Uterus (tissue), 4 donors: ENCODE results near the gene ZCWPW2. TPM values are rescaled to one million over a fixed set of nuclear protein-coding genes. Genes with fewer than 3 reads are reported as not detected.
A peak's percentile ranks its signal among the peaks of the same experiment; 100 is the strongest.

Experiments
- DNase-seq, 2 donors: peaks; one replicate each; pipeline ENCODE4 v3.0.0-alpha.2; 2019 to 2020
- H3K27ac ChIP-seq, 2 donors: fragments of 200-600 bp; sonication (generic); 1 replicate in 1 of 2; 2 replicates in 1 of 2; pipeline ENCODE4 v1.5.1; 2016 to 2018
- H3K27me3 ChIP-seq, 2 donors: fragments of 200-600 bp; sonication (generic); one replicate each; pipeline ENCODE4 v1.5.1; 2018 to 2019; ENCODE audit warnings: control low read depth in 1 of 2
- H3K36me3 ChIP-seq, 2 donors: fragments of 200-600 bp; sonication (generic); one replicate each; pipeline ENCODE4 v1.5.1; 2019; ENCODE audit warnings: control low read depth in 1 of 2
- H3K4me1 ChIP-seq, 2 donors: fragments of 200-600 bp; sonication (generic); one replicate each; pipeline ENCODE4 v1.5.1; 2018 to 2019; ENCODE audit warnings: control low read depth in 1 of 2
- H3K4me3 ChIP-seq, 2 donors: fragments of 200-600 bp; sonication (generic); 1 replicate in 1 of 2; 2 replicates in 1 of 2; pipeline ENCODE4 v1.5.1; 2018 to 2019; ENCODE audit warnings: mild to moderate bottlenecking in 1 of 2
- H3K9me3 ChIP-seq, 2 donors: fragments of 200-600 bp; sonication (generic); one replicate each; pipeline ENCODE4 v1.5.1; 2019; ENCODE audit warnings: control low read depth in 1 of 2
- POLR2A ChIP-seq, 2 donors: fragments of 450-650 bp; IDR thresholded peaks; one replicate each; pipeline ENCODE4 v1.6.1; 2016; ENCODE audit warnings: antibody characterized with exemption in 2 of 2, mild to moderate bottlenecking in 1 of 2, moderate library complexity in 1 of 2
- intact Hi-C: fragments of 100-400 bp; cut with DNase I; formaldehyde crosslinking; loops from one replicate; pipeline ENCODE4 v1.15.1; 2023; ENCODE audit warnings: low total_unique reads
- total RNA-seq, 4 donors: library from RNA; depleted of rRNA in 3 of 4; stranded (reverse); fragments of >200 nt in 3 of 4; gene quantifications; one replicate each; pipeline versions ENCODE4 v1.1.0 to v1.2.4, GENCODE V29; 2014 to 2023
- TF ChIP-seq, protein P1 (sequence below), 4 experiments: fragments of 200-600 bp in 2 of 4; fragments of 450-650 bp in 2 of 4; sonication (generic) in 2 of 4; IDR thresholded peaks; one replicate each; pipeline ENCODE4 v1.5.1; 2016 to 2019; ENCODE audit warnings: antibody characterized with exemption in 4 of 4, mild to moderate bottlenecking in 2 of 4, moderate library complexity in 1 of 4
- donor health status: DM: yes; HTN: yes; CAD: no.

The ZCWPW2 gene
- total RNA-seq, 4 donors from 2014 or later = 1.5 to 2.6 TPM; not detected in 2

DNA sequence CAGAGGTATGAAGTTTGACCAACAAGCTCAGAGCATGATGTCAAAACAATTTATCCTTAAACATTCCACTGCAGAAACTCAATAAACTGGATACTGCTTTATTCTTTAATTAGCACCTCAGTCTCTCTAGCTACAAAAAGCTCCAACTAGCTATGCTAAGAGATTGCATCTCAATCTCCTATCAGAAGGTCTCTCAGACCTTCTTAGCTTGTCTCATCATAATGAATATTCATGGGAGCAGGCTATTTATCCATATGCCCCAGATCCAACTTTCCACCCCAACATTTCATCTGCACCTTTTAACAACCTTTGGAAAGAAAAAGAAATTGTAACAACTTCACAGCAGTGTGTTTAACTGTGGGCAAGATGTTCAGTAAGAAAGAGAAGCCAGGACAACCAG lies 11.3 kb upstream of the ZCWPW2 start:
- H3K36me3 ChIP-seq = no peaks in the 10 kb centered on the region
- intact Hi-C loops = no loop called here

DNA sequence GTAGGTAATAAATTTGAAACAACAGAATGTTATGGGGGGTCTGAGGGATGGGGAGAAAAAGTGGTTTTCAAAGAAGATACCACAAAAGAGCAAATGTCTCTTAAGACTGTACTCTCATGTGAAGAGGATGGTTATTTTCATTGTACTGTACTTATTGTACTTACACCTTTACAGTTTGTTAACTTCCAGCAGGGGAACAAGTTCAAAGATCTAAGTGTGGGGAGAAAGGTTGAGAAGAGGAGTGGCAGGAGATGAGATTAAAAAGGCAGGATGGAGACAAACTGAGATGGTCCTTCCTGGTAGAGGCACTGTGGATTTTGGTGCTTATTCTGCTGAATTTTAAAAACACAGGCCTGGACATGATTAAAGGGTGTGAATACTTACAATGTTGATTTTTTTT lies 5.4 kb upstream of the ZCWPW2 start:
- peaks cover 0 to 7% of the 10 kb centered on the region in 2 donors for H3K4me1 ChIP-seq
- H3K4me3 ChIP-seq = no peak overlapping the region
- no peaks in the 10 kb centered on the region for H3K36me3 ChIP-seq
- intact Hi-C loops = no loop called here
- H3K27ac ChIP-seq = no peak overlapping the region
- DNase-seq = no peak
- H3K9me3 ChIP-seq = no peaks in the 10 kb centered on the region
- TF ChIP-seq, protein P1, sequence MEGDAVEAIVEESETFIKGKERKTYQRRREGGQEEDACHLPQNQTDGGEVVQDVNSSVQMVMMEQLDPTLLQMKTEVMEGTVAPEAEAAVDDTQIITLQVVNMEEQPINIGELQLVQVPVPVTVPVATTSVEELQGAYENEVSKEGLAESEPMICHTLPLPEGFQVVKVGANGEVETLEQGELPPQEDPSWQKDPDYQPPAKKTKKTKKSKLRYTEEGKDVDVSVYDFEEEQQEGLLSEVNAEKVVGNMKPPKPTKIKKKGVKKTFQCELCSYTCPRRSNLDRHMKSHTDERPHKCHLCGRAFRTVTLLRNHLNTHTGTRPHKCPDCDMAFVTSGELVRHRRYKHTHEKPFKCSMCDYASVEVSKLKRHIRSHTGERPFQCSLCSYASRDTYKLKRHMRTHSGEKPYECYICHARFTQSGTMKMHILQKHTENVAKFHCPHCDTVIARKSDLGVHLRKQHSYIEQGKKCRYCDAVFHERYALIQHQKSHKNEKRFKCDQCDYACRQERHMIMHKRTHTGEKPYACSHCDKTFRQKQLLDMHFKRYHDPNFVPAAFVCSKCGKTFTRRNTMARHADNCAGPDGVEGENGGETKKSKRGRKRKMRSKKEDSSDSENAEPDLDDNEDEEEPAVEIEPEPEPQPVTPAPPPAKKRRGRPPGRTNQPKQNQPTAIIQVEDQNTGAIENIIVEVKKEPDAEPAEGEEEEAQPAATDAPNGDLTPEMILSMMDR (IDR thresholded peaks at IDR 0.05) = no peak
- no peak for TF ChIP-seq POLR2A (IDR thresholded peaks at IDR 0.05)
- H3K27me3 ChIP-seq = no peaks in the 10 kb centered on the region

More for the DNA sequence above, 11.3 kb upstream of the ZCWPW2 start:
- Histone ChIP-seq H3K9me3 (no peaks in the 10 kb centered on the region), H3K27me3 (no peaks in the 10 kb centered on the region), H3K4me1 (no peaks in the 10 kb centered on the region), H3K4me3 (no peak overlapping the region), H3K27ac (no peak overlapping the region)
- TF ChIP-seq, protein P1 (IDR thresholded peaks at IDR 0.05) = no peak
- no peak for TF ChIP-seq POLR2A (IDR thresholded peaks at IDR 0.05)
- DNase-seq = no peak

DNA sequence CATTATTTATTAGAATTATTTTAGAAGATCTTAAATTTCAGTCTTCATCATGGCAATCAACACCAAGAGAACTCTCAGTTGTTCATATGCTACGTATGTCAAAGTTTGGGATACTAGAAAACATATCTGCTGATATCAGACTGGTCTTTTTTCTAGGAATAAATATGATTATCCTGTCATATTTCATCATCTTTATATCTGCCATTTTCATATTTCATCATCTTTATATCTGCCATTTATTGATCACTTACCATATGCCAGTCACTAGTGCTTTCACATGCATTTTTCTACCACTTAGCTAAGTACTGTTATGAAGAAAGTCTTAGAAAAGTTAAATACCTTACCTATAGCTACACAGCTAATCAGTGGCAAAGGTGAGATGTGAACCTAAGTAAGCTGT lies 2.8 kb upstream of the ZCWPW2 start:
- H3K4me1 ChIP-seq = peaks cover 0 to 7% of the 10 kb centered on the region in 2 donors
- TF ChIP-seq, protein P1 (IDR thresholded peaks at IDR 0.05) = no peak
- no peak for TF ChIP-seq POLR2A (IDR thresholded peaks at IDR 0.05)
- H3K9me3 ChIP-seq = no peaks in the 10 kb centered on the region
- no peak overlapping the region for H3K4me3 ChIP-seq
- H3K27me3 ChIP-seq = no peaks in the 10 kb centered on the region
- H3K36me3 ChIP-seq = no peaks in the 10 kb centered on the region
- intact Hi-C loops = no loop called here
- no peak for DNase-seq
- H3K27ac ChIP-seq = no peak overlapping the region

DNA sequence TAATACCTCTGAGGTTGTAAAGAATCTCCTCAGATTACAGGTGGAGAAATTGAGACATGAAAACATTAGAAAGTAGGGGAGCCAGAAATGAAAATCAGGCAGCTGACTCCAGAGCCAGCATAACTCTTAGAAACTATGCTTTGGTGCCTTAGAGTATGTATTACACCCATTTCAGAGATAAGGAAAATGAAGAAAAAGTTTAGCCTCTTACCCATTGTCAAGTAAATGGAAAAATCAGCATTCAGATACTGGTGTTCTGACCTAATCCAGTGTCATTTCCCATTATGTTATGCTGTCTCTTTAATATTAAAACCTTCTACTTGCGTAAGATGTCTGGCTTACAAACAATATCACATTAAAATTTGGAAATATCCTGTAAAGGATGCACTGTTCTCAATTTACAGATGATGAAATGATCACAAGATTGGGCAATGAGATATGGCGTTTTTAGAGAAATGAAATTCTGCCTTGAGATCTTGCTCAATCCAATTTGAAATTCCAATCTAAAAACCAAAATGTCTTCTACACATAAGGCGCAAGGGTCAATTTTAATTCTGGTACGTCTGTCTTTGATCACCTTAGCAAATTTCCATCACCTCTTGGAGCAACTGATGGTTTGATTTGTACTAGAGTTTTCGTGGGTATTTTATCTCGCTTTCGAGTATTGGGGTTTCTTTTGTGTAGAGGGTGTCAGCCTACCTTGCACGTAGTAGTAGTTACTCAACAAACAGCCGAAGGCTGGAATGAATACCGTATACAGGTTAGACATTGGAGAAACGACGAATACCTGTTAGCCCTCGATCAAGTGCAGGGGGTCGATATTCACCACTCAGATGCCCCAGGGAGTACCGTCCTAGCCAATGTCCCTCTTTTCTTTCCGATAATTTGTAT lies 902 bp upstream of the ZCWPW2 start:
- peaks cover 0 to 7% of the 10 kb centered on the region in 2 donors for H3K4me1 ChIP-seq
- peak overlapping the region; percentile 96 to 99 for H3K27ac ChIP-seq
- no peaks in the 10 kb centered on the region for H3K36me3 ChIP-seq
- no peaks in the 10 kb centered on the region for H3K27me3 ChIP-seq
- TF ChIP-seq, protein P1 (IDR thresholded peaks at IDR 0.05) = no peak
- TF ChIP-seq POLR2A (IDR thresholded peaks at IDR 0.05) = no peak
- H3K4me3 ChIP-seq = peak overlapping the region; percentile 61 to 70
- intact Hi-C loops = no loop called here
- DNase-seq = no peak
- H3K9me3 ChIP-seq = no peaks in the 10 kb centered on the region

DNA sequence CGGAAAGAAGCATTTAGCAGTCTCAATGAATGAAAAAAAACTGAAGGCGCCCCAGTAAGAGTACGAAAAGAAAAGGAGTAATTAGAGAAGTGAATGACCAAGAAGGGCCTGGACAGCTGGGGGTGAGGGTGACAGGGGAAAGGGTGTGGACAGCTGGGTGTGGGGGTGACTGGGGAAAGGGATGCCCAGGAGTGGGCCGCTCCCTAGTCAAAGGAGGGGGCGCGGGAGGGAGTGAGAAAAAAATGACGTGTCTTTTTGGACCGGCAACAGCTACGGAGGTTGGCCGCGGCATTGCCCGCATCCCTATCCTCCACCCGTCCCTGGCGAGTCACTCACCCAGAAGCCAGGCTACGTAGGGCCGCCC lies 274 bp upstream of the ZCWPW2 start:
- H3K4me1 ChIP-seq = peaks cover 0 to 7% of the 10 kb centered on the region in 2 donors
- no peaks in the 10 kb centered on the region for H3K36me3 ChIP-seq
- peak overlapping the region; percentile 61 to 70 for H3K4me3 ChIP-seq
- no peaks in the 10 kb centered on the region for H3K9me3 ChIP-seq
- H3K27ac ChIP-seq = peak overlapping the region; percentile 96 to 99
- intact Hi-C loops = no loop called here
- H3K27me3 ChIP-seq = no peaks in the 10 kb centered on the region
- no peak for DNase-seq
- TF ChIP-seq, protein P1 (IDR thresholded peaks at IDR 0.05) = no peak
- no peak for TF ChIP-seq POLR2A (IDR thresholded peaks at IDR 0.05)
